ENCODE data around the gene PPIP5K2.

Gene PPIP5K2

DNA sequence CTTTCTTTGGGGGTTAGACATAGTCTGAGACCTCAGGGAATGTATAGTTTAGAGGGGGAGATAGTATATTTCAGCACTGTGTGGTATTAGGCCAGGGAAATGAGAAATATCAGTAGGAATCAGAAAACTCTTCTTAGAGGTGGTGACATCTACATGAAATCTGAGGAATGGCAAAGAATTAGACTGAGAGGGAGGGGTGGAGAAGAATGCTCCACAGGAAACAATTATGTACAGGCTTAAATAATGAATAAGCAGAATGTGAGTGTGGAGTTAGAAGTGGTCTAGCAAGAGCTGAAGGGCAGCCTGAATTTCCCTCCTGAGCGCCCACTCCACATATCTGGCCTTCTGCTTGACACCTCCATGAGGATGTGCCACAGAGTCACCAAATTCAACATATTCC, 134.8 kb downstream of the PPIP5K2 start:
- no peak overlapping the region for H3K27ac ChIP-seq (ENCODE audit: poor library complexity, severe bottlenecking)
- DNase-seq (ENCODE audit: low spot score), result no peak

DNA sequence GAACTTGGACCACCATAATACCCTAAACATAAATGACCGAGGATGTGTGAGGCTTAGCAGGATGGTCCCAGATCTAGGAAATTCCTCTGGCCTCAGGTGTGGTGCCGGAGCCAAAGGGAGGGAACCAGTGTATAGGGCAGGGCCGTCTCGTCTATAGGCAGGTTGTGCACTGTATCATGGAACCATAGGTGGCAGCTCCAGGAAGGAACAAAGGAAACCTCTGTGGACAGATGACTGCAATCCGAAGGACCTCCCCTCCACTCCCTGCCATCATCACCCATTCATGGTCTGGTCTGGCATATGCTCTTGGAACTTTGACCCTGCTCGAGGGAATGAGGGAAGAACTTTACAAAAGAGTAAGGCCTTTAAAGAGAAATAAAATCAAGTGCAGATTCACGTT, 135.6 kb downstream of the PPIP5K2 start:
- ATAC-seq (ENCODE audit: low read depth), result no peak

More for the DNA sequence above, 134.8 kb downstream of the PPIP5K2 start:
- no peak for ATAC-seq (ENCODE audit: low read depth)
- Histone ChIP-seq H3K4me1 (ENCODE audit: insufficient read depth, poor library complexity, severe bottlenecking) (no peaks in the 10 kb centered on the region), H3K9me3 (ENCODE audit: severe bottlenecking) (no peaks in the 10 kb centered on the region), H3K27me3 (ENCODE audit: insufficient read depth, poor library complexity, severe bottlenecking) (no peaks in the 10 kb centered on the region), H3K4me3 (ENCODE audit: severe bottlenecking) (no peak overlapping the region), H3K36me3 (ENCODE audit: low read depth) (no peaks in the 10 kb centered on the region)
- TF ChIP-seq, protein P1, sequence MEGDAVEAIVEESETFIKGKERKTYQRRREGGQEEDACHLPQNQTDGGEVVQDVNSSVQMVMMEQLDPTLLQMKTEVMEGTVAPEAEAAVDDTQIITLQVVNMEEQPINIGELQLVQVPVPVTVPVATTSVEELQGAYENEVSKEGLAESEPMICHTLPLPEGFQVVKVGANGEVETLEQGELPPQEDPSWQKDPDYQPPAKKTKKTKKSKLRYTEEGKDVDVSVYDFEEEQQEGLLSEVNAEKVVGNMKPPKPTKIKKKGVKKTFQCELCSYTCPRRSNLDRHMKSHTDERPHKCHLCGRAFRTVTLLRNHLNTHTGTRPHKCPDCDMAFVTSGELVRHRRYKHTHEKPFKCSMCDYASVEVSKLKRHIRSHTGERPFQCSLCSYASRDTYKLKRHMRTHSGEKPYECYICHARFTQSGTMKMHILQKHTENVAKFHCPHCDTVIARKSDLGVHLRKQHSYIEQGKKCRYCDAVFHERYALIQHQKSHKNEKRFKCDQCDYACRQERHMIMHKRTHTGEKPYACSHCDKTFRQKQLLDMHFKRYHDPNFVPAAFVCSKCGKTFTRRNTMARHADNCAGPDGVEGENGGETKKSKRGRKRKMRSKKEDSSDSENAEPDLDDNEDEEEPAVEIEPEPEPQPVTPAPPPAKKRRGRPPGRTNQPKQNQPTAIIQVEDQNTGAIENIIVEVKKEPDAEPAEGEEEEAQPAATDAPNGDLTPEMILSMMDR (IDR thresholded peaks at IDR 0.05; ENCODE audit: poor library complexity, severe bottlenecking), result no peak

DNA sequence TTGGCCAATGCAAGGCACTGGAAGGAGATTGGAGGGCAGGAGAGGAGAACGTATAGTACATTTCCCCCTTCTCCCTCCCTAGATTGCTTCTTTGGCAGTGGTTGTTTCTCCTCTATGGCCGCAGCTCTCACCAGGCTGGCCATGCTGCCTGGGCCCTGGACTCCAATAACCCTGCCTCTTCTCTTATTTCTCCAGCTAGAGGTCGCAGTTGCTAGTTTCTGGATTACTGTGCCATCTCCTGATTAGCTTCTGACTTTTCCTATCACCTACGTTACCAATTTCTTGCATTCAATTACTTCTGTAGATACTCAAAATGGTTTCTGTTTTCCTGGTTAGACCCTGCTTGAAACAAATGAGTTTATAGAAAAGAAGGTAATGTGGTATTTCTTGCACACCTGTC, 136.1 kb downstream of the PPIP5K2 start:
- ATAC-seq (ENCODE audit: low read depth), result no peak
- Histone ChIP-seq H3K4me1 (ENCODE audit: insufficient read depth, poor library complexity, severe bottlenecking) (peaks cover 8% of the 10 kb centered on the region), H3K27me3 (ENCODE audit: insufficient read depth, poor library complexity, severe bottlenecking) (no peaks in the 10 kb centered on the region), H3K27ac (ENCODE audit: poor library complexity, severe bottlenecking) (no peak overlapping the region), H3K36me3 (ENCODE audit: low read depth) (no peaks in the 10 kb centered on the region), H3K4me3 (ENCODE audit: severe bottlenecking) (no peak overlapping the region), H3K9me3 (ENCODE audit: severe bottlenecking) (no peaks in the 10 kb centered on the region)
- TF ChIP-seq, protein P1 (IDR thresholded peaks at IDR 0.05; ENCODE audit: poor library complexity, severe bottlenecking), result peak; percentile 28
- DNase-seq (ENCODE audit: low spot score), result no peak

More for the DNA sequence above, 135.6 kb downstream of the PPIP5K2 start:
- Histone ChIP-seq H3K9me3 (ENCODE audit: severe bottlenecking) (no peaks in the 10 kb centered on the region), H3K27me3 (ENCODE audit: insufficient read depth, poor library complexity, severe bottlenecking) (no peaks in the 10 kb centered on the region), H3K36me3 (ENCODE audit: low read depth) (no peaks in the 10 kb centered on the region), H3K4me3 (ENCODE audit: severe bottlenecking) (no peak overlapping the region), H3K27ac (ENCODE audit: poor library complexity, severe bottlenecking) (no peak overlapping the region), H3K4me1 (ENCODE audit: insufficient read depth, poor library complexity, severe bottlenecking) (peaks cover 6% of the 10 kb centered on the region)
- TF ChIP-seq, protein P1 (IDR thresholded peaks at IDR 0.05; ENCODE audit: poor library complexity, severe bottlenecking), result no peak
- no peak for DNase-seq (ENCODE audit: low spot score)

DNA sequence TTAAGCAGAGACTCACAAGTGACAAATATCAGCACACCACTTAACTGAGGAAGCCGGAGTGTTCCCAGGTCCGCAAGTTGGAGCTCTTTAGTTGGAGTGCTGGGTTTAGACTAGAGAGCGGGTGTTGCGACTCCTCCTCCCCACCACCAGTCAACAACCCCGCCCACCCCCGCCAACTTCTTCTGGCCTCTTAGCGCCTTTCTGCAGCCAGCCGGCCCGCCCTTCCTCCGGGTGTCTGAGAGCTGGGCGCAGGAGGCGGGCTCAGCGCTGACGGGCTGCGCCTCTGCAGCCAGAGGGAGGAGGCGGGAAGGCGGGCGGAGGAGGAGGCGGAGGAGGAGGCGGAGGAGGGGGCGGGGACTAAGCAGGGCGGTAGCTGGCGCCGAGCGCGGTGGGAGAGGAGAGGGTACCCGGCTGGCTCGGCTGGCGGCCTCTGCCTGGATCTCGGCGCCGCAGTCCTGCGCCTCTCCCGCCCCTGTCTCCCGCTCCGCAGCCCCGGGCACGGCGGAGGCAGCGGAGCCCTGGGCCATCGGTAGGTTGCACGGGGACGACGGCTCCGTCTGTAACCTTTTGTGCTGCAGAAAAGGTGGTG, 138.4 kb downstream of the PPIP5K2 start, which contains the start of gene MACIR:
TSS of gene MACIR (plus strand) at position 396 of the 589 bp plus-strand sequence. CDS start 17,157 bp downstream, outside the sequence.
- H3K4me3 ChIP-seq (ENCODE audit: severe bottlenecking), result peak within 1 kb of the TSS; percentile 59
- no peaks in the 10 kb centered on the region for H3K27me3 ChIP-seq (ENCODE audit: insufficient read depth, poor library complexity, severe bottlenecking)
- H3K36me3 ChIP-seq (ENCODE audit: low read depth), result no peaks in the 10 kb centered on the region
- TF ChIP-seq, protein P1 (IDR thresholded peaks at IDR 0.05; ENCODE audit: poor library complexity, severe bottlenecking), result peak; percentile 14
- H3K9me3 ChIP-seq (ENCODE audit: severe bottlenecking), result no peaks in the 10 kb centered on the region
- DNase-seq (ENCODE audit: low spot score) (peak; percentile 99), ATAC-seq (ENCODE audit: low read depth) (peak; percentile 92)
- peak within 1 kb of the TSS; percentile 58 for H3K27ac ChIP-seq (ENCODE audit: poor library complexity, severe bottlenecking)
- H3K4me1 ChIP-seq (ENCODE audit: insufficient read depth, poor library complexity, severe bottlenecking), result peaks cover 8% of the 10 kb centered on the region

Data from RWPE2 (cell line).